ENCODE data around the gene LAMC1. TPM values are rescaled to one million over a fixed set of nuclear protein-coding genes. Genes with fewer than 3 reads are reported as not detected.
"Not testable (repeated sequence)": the region's sequence is repeated elsewhere in the genome, so short reads cannot be mapped to it uniquely, and the experiment has no call there.

Gene LAMC1
- polyA plus RNA-seq, 1 of the 3 experiments (the other 2 are of a cell fraction) = 101 TPM

DNA sequence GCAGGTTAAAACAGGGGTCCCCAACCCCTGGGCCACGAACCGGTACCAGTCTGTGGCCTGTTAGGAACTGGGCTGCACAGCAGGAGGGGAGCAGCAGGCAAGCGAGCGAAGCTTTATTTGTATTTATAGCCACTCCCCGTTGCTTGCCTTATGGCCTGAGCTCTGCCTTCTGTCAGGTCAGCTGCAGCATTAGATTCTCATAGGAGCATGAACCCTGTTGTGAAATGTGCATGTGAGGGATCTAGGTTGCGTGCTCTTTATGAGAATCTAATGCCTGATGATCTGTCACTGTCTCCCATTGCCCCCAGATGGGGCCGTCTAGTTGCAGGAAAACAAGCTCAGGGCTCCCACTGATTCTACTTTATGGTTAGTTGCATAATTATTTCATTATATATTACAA, 49.4 kb downstream of the LAMC1 start:
- H2AFZ ChIP-seq (ENCODE audit: low read depth); POLR2A ChIA-PET; H3K9me3 ChIP-seq; DNase-seq; H3F3A ChIP-seq (replicated peaks; ENCODE audit: insufficient read depth); H3K9ac ChIP-seq; H3K27ac ChIP-seq (ENCODE audit: low read depth in 2 of 2, low read length in 1 of 2); H3K9me2 ChIP-seq; H3K36me3 ChIP-seq (replicated peaks in 1 of 2; ENCODE audit: control insufficient read depth in 1 of 2, insufficient read depth in 2 of 2, low read length in 1 of 2); H3K4me3 ChIP-seq (ENCODE audit: low read depth in 2 of 2, low read length in 1 of 2); H3K27me3 ChIP-seq (ENCODE audit: insufficient read depth); H3K4me2 ChIP-seq: not testable (repeated sequence)
- H4K20me1 ChIP-seq (ENCODE audit: insufficient read depth) = peaks cover 95% of the 10 kb centered on the region
- WGBS (ENCODE audit: low lambda C conversion rate) = 94% methylated on average over 7 of the region's 7 CpGs
- peaks cover 7 to 54% of the 10 kb centered on the region in 2 experiments for H3K4me1 ChIP-seq (ENCODE audit: control insufficient read depth in 1 of 2, insufficient read depth in 2 of 2, low read depth in 1 of 2, low read length in 1 of 2)
- peaks cover 96% of the 10 kb centered on the region for H3K79me2 ChIP-seq (ENCODE audit: insufficient read depth)
- CTCF ChIA-PET = interaction anchor here (0.8 to 2.0 kb wide), 3 partner anchors 10 to 155 kb away, joined by 3 to 6 read pairs (median 5); no protein-coding TSS in a partner anchor

DNA sequence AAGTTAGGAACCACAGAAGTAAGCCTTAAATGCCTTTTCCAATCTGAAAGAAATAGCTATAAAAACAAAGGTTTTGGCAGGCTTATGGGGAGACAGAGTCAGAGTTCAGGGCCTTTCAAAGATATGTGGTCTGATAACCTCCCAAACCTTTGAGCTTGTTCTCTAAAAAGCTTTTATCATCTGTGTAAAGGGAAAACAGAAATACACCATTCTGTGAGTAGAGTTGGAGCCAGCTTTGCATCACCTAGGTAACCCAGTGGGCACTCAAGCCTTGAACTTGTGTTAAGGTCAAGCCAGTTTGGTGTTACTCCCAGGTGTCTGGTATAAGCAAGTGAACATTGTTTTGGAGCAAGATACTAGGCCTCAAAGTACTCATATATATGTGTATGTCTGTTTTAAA, 50.1 kb downstream of the LAMC1 start:
- Histone ChIP-seq H3K4me1 (ENCODE audit: control insufficient read depth in 1 of 2, insufficient read depth in 2 of 2, low read depth in 1 of 2, low read length in 1 of 2) (peaks cover 7 to 54% of the 10 kb centered on the region in 2 experiments), H3K27ac (ENCODE audit: low read depth in 2 of 2, low read length in 1 of 2) (no peak overlapping the region), H3K79me2 (ENCODE audit: insufficient read depth) (peaks cover 96% of the 10 kb centered on the region), H3K4me3 (ENCODE audit: low read depth in 2 of 2, low read length in 1 of 2) (no peak overlapping the region), H3K9me3 (no peaks in the 10 kb centered on the region), H3K36me3 (replicated peaks in 1 of 2; ENCODE audit: control insufficient read depth in 1 of 2, insufficient read depth in 2 of 2, low read length in 1 of 2) (no peaks in the 10 kb centered on the region), H3K27me3 (ENCODE audit: insufficient read depth) (no peaks in the 10 kb centered on the region), H3K9ac (no peak overlapping the region), H3K4me2 (no peak overlapping the region), H3K9me2 (no peaks in the 10 kb centered on the region), H4K20me1 (ENCODE audit: insufficient read depth) (peaks cover 93% of the 10 kb centered on the region), H3F3A (replicated peaks; ENCODE audit: insufficient read depth) (peaks cover 10% of the 10 kb centered on the region), H2AFZ (ENCODE audit: low read depth) (no peak overlapping the region)
- CTCF ChIA-PET = interaction anchor here (0.8 to 1.5 kb wide), 3 partner anchors 8 to 155 kb away, joined by 3 to 6 read pairs (median 3); no protein-coding TSS in a partner anchor
- POLR2A ChIA-PET = no interaction called here
- TF ChIP-seq NRF1 (IDR thresholded peaks at IDR 0.05; ENCODE audit: low read depth, low read length) (no peak), TEAD4 (IDR thresholded peaks at IDR 0.05; ENCODE audit: borderline replicate concordance, insufficient read depth) (no peak), RAD21 (IDR thresholded peaks at IDR 0.05; ENCODE audit: low read length) (no peak), RXRA (IDR thresholded peaks at IDR 0.05; ENCODE audit: borderline replicate concordance, low read depth) (no peak), YY1 (IDR thresholded peaks at IDR 0.05; ENCODE audit: low read depth) (no peak), SIN3A (IDR thresholded peaks at IDR 0.05; ENCODE audit: borderline replicate concordance, low read depth, low read length) (no peak), EZH2phosphoT487 (IDR thresholded peaks at IDR 0.05; ENCODE audit: borderline replicate concordance, low read depth) (no peak), SMC3 (IDR thresholded peaks at IDR 0.05; ENCODE audit: low read depth, low read length) (no peak), ELF1 (IDR thresholded peaks at IDR 0.05) (no peak), GATA2 (CRISPR knock-in tag; IDR thresholded peaks at IDR 0.05) (no peak), MEF2A (IDR thresholded peaks at IDR 0.05; ENCODE audit: borderline replicate concordance, low read depth) (no peak), FOXM1 (IDR thresholded peaks at IDR 0.05; ENCODE audit: low read depth) (no peak), RFX5 (IDR thresholded peaks at IDR 0.05; ENCODE audit: low read length) (no peak), ZBTB33 (IDR thresholded peaks at IDR 0.05; ENCODE audit: borderline replicate concordance, low read depth) (no peak), RCOR1 (IDR thresholded peaks at IDR 0.05; ENCODE audit: low read length) (no peak)
- TF ChIP-seq, protein P1, sequence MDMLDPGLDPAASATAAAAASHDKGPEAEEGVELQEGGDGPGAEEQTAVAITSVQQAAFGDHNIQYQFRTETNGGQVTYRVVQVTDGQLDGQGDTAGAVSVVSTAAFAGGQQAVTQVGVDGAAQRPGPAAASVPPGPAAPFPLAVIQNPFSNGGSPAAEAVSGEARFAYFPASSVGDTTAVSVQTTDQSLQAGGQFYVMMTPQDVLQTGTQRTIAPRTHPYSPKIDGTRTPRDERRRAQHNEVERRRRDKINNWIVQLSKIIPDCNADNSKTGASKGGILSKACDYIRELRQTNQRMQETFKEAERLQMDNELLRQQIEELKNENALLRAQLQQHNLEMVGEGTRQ (IDR thresholded peaks at IDR 0.05; ENCODE audit: borderline replicate concordance, low read depth, low read length) = no peak
- TF ChIP-seq, protein P2, sequence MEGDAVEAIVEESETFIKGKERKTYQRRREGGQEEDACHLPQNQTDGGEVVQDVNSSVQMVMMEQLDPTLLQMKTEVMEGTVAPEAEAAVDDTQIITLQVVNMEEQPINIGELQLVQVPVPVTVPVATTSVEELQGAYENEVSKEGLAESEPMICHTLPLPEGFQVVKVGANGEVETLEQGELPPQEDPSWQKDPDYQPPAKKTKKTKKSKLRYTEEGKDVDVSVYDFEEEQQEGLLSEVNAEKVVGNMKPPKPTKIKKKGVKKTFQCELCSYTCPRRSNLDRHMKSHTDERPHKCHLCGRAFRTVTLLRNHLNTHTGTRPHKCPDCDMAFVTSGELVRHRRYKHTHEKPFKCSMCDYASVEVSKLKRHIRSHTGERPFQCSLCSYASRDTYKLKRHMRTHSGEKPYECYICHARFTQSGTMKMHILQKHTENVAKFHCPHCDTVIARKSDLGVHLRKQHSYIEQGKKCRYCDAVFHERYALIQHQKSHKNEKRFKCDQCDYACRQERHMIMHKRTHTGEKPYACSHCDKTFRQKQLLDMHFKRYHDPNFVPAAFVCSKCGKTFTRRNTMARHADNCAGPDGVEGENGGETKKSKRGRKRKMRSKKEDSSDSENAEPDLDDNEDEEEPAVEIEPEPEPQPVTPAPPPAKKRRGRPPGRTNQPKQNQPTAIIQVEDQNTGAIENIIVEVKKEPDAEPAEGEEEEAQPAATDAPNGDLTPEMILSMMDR (IDR thresholded peaks at IDR 0.05) = no peak
- TF ChIP-seq, protein P3, sequence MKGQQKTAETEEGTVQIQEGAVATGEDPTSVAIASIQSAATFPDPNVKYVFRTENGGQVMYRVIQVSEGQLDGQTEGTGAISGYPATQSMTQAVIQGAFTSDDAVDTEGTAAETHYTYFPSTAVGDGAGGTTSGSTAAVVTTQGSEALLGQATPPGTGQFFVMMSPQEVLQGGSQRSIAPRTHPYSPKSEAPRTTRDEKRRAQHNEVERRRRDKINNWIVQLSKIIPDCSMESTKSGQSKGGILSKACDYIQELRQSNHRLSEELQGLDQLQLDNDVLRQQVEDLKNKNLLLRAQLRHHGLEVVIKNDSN (IDR thresholded peaks at IDR 0.05; ENCODE audit: borderline replicate concordance, low read depth) = no peak
- DNase-seq = no peak

Data from SK-N-SH (cell line).